Choroid plexus epithelial cell (primary cell): ENCODE results near the gene SLC6A9.
A peak's percentile ranks its signal among the peaks of the same experiment; 100 is the strongest.

Experiments
- DNase-seq: peaks from one replicate; pipeline ENCODE4 v3.0.0-alpha.2; 2010; ENCODE audit warnings: low read depth
- H3K4me3 ChIP-seq: 2 replicates; pipeline ENCODE4 v1.5.1; 2011; ENCODE audit warnings: low read depth, mild to moderate bottlenecking, control low read depth, low read length, moderate library complexity
- TF ChIP-seq, protein P1 (sequence below): conservative IDR thresholded peaks from 2 replicates; pipeline ENCODE4 v1.5.1; 2011; ENCODE audit warnings: low read depth, mild to moderate bottlenecking, control low read depth, inconsistent platforms, low read length, moderate library complexity

Gene SLC6A9

DNA sequence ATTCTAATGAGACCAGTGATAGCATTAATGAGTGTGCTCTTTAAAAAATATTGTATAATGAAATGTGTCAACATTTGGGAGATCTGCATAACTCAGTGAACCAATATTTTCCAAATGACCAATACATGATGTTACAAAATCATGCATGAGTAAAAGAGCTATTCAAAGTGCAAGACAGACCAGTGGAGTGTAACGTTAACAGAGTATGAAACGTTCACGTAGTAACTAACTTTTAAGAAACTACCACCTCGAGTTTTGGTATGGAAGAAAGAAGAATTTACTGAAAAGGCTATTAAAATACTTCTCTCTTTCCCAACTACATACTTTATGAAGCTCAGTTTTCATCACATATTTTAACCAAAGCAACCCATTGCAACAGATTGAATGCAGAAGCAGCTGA is 9.6 kb upstream of the SLC6A9 start:
- TF ChIP-seq, protein P1, sequence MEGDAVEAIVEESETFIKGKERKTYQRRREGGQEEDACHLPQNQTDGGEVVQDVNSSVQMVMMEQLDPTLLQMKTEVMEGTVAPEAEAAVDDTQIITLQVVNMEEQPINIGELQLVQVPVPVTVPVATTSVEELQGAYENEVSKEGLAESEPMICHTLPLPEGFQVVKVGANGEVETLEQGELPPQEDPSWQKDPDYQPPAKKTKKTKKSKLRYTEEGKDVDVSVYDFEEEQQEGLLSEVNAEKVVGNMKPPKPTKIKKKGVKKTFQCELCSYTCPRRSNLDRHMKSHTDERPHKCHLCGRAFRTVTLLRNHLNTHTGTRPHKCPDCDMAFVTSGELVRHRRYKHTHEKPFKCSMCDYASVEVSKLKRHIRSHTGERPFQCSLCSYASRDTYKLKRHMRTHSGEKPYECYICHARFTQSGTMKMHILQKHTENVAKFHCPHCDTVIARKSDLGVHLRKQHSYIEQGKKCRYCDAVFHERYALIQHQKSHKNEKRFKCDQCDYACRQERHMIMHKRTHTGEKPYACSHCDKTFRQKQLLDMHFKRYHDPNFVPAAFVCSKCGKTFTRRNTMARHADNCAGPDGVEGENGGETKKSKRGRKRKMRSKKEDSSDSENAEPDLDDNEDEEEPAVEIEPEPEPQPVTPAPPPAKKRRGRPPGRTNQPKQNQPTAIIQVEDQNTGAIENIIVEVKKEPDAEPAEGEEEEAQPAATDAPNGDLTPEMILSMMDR = no peak
- no peak overlapping the region for H3K4me3 ChIP-seq
- DNase-seq = peak; percentile 28

DNA sequence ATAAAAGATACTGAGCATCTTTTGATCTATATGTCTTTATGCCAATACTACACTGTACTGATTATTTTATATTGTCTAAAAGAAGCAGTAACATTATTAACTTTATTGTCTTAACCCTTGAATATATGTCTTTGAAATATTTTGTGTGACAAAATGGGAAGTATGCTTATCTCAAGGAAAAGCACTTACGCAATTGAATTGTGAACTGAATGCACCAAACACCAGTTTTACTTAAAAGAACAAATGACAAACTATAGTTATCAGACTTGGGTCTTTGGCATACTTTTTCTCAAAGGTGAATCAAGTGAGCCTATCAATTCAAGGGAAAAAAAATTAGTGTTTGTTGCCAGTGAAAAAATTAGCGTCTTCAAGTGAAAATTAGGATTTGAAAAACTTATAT is 9.2 kb upstream of the SLC6A9 start:
- H3K4me3 ChIP-seq = no peak overlapping the region
- TF ChIP-seq, protein P1 = no peak
- no peak for DNase-seq

DNA sequence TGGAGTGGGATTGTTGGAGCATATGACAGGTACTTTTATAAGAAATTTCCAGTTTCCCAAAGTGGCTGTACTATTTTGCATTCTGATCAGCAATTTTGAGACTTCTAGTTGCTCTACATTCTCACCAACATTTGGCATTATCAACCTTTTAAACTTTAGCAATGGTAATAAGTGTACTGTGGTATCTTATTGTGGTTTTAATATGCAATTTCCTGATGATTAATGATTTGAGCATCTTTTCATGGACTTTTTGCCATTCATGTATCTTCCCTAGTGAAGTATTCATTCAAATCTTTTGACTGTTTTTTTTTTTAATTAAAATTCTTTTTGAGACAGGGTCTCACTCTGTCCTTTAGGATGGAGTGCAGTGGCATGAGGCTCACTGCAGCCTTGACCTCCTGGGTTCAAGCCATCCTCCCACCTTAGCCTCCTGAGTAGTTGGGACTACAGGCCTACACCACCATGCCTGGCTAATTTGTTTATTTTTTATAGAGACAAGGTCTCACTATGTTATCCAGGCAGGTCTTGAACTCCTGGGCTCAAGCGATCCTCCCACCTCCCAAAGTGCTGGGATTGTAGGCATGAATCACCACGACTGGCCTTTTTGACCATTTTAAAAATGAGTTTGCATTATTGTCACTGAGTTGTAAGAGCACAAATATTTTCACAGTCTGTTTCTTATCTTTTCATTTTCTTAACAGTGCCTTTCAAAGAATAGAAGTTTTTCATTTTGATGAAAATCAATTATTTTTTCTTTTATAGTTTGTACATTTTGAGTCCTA is 7.8 kb upstream of the SLC6A9 start:
- peak; percentile 50 for DNase-seq
- H3K4me3 ChIP-seq = no peak overlapping the region
- TF ChIP-seq, protein P1 = no peak

DNA sequence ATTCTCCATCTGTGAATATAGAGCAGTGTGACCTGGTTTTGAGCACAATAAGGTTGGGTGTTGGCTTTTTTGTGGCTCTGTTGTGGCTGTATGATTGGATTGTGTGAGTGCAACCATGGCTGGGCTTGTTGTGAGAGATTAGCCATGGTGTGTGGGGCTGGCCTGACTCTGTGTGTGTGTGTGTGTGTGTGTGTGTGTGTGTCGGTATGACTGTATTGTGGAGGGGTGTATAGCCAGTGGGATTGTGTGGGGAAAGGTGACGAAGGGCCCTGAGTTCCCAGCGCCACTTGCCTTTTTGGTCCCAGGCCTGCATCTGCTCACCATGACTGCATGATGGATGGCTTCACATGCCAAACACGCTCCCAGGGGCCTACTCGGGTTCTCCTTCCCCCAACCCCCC is 5.9 kb upstream of the SLC6A9 start:
- H3K4me3 ChIP-seq = no peak overlapping the region
- TF ChIP-seq, protein P1 = no peak
- no peak for DNase-seq

DNA sequence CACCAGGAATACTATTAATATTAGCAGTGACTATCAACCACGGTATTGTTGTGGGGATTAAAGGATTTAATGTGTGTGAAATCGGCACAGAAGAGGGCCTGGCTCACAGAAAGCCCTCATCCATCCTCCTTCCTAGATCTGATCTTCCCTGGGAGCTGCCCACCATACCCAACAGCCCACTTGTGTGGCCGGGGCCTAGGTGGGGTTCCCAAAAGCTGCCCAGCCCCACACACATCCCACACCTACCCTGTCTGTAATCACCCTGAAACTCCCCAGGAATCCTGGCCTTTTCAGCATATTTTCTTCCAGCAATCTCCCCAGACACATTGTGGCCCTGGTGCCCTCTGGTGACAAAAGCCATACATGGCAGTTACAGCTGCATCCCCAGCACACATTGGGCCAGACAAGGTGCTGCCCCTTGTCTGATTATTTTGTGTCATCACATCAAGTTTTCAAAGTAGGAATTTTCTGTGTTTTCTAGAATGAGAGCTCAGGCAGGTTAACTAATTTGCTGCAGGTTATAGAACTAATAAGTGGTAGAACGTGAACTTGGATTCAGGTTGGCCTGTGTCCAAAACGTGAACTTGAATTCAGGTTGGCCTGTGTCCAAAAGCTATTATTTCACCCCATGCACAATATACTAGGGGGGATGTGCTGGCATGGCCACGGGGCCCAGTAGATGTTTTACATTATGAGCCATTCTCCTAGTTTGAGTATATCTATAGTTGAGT is 5.3 kb upstream of the SLC6A9 start:
- TF ChIP-seq, protein P1 = peak; percentile 76
- DNase-seq = peak; percentile 72
- no peak overlapping the region for H3K4me3 ChIP-seq

DNA sequence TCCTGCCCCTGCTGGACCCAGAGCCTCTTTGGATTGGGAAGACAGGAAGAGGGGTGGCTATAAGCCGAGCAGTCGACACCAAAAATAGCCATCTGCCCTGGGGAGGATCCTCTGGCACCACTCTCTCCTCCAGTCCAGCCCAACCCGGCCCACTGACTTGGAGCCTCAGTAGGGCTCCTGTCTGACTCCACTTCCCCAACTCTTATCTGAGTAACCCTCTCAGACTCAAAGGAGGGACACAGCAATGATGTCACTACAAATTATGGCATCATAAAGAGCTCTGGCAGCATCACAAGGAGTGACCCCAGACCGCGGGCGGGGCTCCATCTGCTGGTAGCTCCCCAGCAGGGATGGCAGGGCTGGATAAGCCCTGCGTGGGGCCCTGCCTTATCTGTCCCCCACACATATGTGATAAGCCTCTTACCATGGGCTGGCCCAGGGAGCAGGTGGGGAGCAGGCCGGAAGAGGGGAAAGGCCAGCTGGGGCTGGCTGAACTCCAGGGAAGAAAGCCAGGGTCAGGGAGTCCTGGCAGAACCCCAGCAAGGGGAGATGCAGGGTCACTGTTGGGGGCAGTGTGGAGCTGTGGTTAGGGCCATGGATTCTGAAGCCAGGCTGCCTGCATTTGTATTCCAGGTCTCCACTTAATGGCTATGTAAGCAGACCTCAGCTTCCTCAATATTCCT is 4.6 kb upstream of the SLC6A9 start:
- TF ChIP-seq, protein P1 = peak; percentile 36
- peak; percentile 30 for DNase-seq
- no peak overlapping the region for H3K4me3 ChIP-seq
